ENCODE data around the gene FOLR2. TPM values are rescaled to one million over a fixed set of nuclear protein-coding genes. Genes with fewer than 3 reads are reported as not detected.
A peak's percentile ranks its signal among the peaks of the same experiment; 100 is the strongest.
"Not testable (repeated sequence)": the region's sequence is repeated elsewhere in the genome, so short reads cannot be mapped to it uniquely, and the experiment has no call there.

Gene FOLR2
- total RNA-seq, 4 donors from 2014 or later: 6.6 to 12.5 (median 7.7) TPM

GRCh38 chr11:72179049-72179803, 37.4 kb upstream of the FOLR2 start:
- WGBS, 2 donors: 74 to 83% methylated on average over 7 of the region's 7 CpGs
- TF ChIP-seq POLR2A (IDR thresholded peaks at IDR 0.05) (no peak), CTCF (IDR thresholded peaks at IDR 0.05) (no peak)
- intact Hi-C loops (cut with DNase I; ENCODE audit: low total_unique reads): no loop called here

GRCh38 chr11:72179804-72180396, 36.7 kb upstream of the FOLR2 start:
- no peak for TF ChIP-seq CTCF (IDR thresholded peaks at IDR 0.05)
- TF ChIP-seq POLR2A (IDR thresholded peaks at IDR 0.05): no peak
- no peak overlapping the region for H3K4me3 ChIP-seq (ENCODE audit: low read depth, poor library complexity, severe bottlenecking)
- DNase-seq (ENCODE audit: low spot score in 2 of 2): no peak
- 69 to 77% methylated on average over 4 of the region's 4 CpGs for WGBS, 2 donors
- intact Hi-C loops (cut with DNase I; ENCODE audit: low total_unique reads): no loop called here

More at GRCh38 chr11:72179049-72179803, 37.4 kb upstream of the FOLR2 start:
- DNase-seq (ENCODE audit: low spot score in 2 of 2): no peak
- H3K4me3 ChIP-seq (ENCODE audit: low read depth, poor library complexity, severe bottlenecking): no peak overlapping the region

- DNase-seq (ENCODE audit: low spot score in 2 of 2): peak in 1 of 2 donors; percentile 26
- H3K4me3 ChIP-seq (ENCODE audit: low read depth, poor library complexity, severe bottlenecking); intact Hi-C loops (cut with DNase I; ENCODE audit: low total_unique reads): not testable (repeated sequence)
- WGBS, 2 donors: 36 to 44% methylated on average over 6 to 7 of the region's 7 CpGs
Measured at GRCh38 chr11:72180892-72181552, 35.6 kb upstream of the FOLR2 start.

GRCh38 chr11:72181553-72181958, 35.0 kb upstream of the FOLR2 start:
- 54 to 69% methylated on average over 3 of the region's 3 CpGs for WGBS, 2 donors
- peak in 1 of 2 donors; percentile 19 for DNase-seq (ENCODE audit: low spot score in 2 of 2)
- H3K4me3 ChIP-seq (ENCODE audit: low read depth, poor library complexity, severe bottlenecking); intact Hi-C loops (cut with DNase I; ENCODE audit: low total_unique reads): not testable (repeated sequence)

GRCh38 chr11:72188267-72188666, 28.3 kb upstream of the FOLR2 start:
- DNase-seq (ENCODE audit: low spot score in 2 of 2): peak in 1 of 2 donors; percentile 7
- WGBS, 2 donors: 81 to 85% methylated on average over 1 of the region's 1 CpG
- no peak overlapping the region for H3K4me3 ChIP-seq (ENCODE audit: low read depth, poor library complexity, severe bottlenecking)
- intact Hi-C loops (cut with DNase I; ENCODE audit: low total_unique reads): no loop called here
- TF ChIP-seq POLR2A (IDR thresholded peaks at IDR 0.05) (no peak), CTCF (IDR thresholded peaks at IDR 0.05) (no peak)

GRCh38 chr11:72189455-72190250, 26.9 kb upstream of the FOLR2 start:
- WGBS, 2 donors: 52 to 53% methylated on average over 3 of the region's 3 CpGs
- TF ChIP-seq CTCF (IDR thresholded peaks at IDR 0.05) (no peak), POLR2A (IDR thresholded peaks at IDR 0.05) (no peak)
- no peak overlapping the region for H3K4me3 ChIP-seq (ENCODE audit: low read depth, poor library complexity, severe bottlenecking)
- intact Hi-C loops (cut with DNase I; ENCODE audit: low total_unique reads): no loop called here
- DNase-seq (ENCODE audit: low spot score in 2 of 2): peak in 1 of 2 donors; percentile 66

Data from lower leg skin (tissue), 4 donors.